ENCODE results near the gene ALX4. TPM values are rescaled to one million over a fixed set of nuclear protein-coding genes. Genes with fewer than 3 reads are reported as not detected.

Gene ALX4
- total and polyA plus RNA-seq, 9 of the 15 experiments (the other 6 are each of a cell fraction or from before 2014, with no cell fraction given), result 0.07 to 1.2 (median 0.33) TPM

- Histone ChIP-seq H3K9ac (ENCODE audit: insufficient read depth in 1 of 2, low read depth in 2 of 2, low read length in 2 of 2) (peak overlapping the region in 1 of 2 experiments; percentile 59; a peak in 1 of 4 replicates), H3K27me3 (ENCODE audit: control insufficient read depth in 2 of 2, insufficient read depth in 2 of 2, low read length in 2 of 2) (peaks cover 11 to 37% of the 10 kb centered on the region in 2 experiments; a peak in 4 of 5 replicates), H3K36me3 (ENCODE audit: control insufficient read depth, insufficient read depth, low read length) (no peaks in the 10 kb centered on the region), H2AFZ (ENCODE audit: low read depth, low read length) (peak overlapping the region; percentile 26; the same call in 1 of the 2 replicates), H3K9me1 (ENCODE audit: control insufficient read depth, insufficient read depth, low read length) (no peaks in the 10 kb centered on the region), H3K4me2 (ENCODE audit: insufficient read depth, low read length) (no peak overlapping the region; the same call in 1 of the 2 replicates), H3K4me1 (replicated peaks in 1 of 2; ENCODE audit: control insufficient read depth in 2 of 2, insufficient read depth in 2 of 2, low read length in 2 of 2) (peaks cover 23 to 30% of the 10 kb centered on the region in 2 experiments), H3K27ac (ENCODE audit: extremely low read depth, low read depth, low read length) (no peak overlapping the region), H3K79me2 (ENCODE audit: control insufficient read depth, insufficient read depth, low read length) (no peaks in the 10 kb centered on the region), H4K20me1 (replicated peaks; ENCODE audit: control insufficient read depth, insufficient read depth, low read length) (no peaks in the 10 kb centered on the region), H3K9me3 (replicated peaks; ENCODE audit: control insufficient read depth, insufficient read depth, low read depth, low read length) (no peaks in the 10 kb centered on the region), H3K4me3 (no peak overlapping the region)
- CTCF ChIA-PET (ENCODE audit: low intra/inter-chr PET ratio), result no interaction called here
- no TSS peak for BruUV-seq (replicated peaks)
- no peak for ATAC-seq
- in situ Hi-C loops (cut with MboI) (no loop called here), intact Hi-C loops (cut with micrococcal nuclease) (no loop called here)
- DNase-seq (ENCODE audit: extremely low read depth in 1 of 4, low spot score in 3 of 4), result no peak
- 14% methylated on average over 6 of the region's 6 CpGs for WGBS (ENCODE audit: insufficient coverage, low coverage, missing lambda C conversion rate)
- POLR2A ChIA-PET, result no interaction called here
- FAIRE-seq, result no peak
- no peak for TF ChIP-seq KDM1A (IDR thresholded peaks at IDR 0.05)
- peak; percentile 13; the same call in 1 of the 2 replicates for TF ChIP-seq ATF7 (IDR thresholded peaks at IDR 0.05)
- TF ChIP-seq ZNF3 (CRISPR knock-in tag; IDR thresholded peaks at IDR 0.05), result no peak
- TF ChIP-seq PRDM10 (IDR thresholded peaks at IDR 0.05; ENCODE audit: partially characterized antibody), result peak; percentile 71
- TF ChIP-seq ZNF316 (IDR thresholded peaks at IDR 0.05), result 0 out of 2 replicates have a peak, but pooled peaks have one; percentile 41
- peak; percentile 36; the same call in 1 of the 2 replicates for TF ChIP-seq TEAD4 (IDR thresholded peaks at IDR 0.05; ENCODE audit: low read length)
- no peak for TF ChIP-seq TEAD4 (CRISPR knock-in tag; IDR thresholded peaks at IDR 0.05; ENCODE audit: borderline replicate concordance)
- no peak for TF ChIP-seq SP2 (IDR thresholded peaks at IDR 0.05; ENCODE audit: extremely low read depth, low read depth, low read length, poor library complexity, severe bottlenecking)
- no peak for TF ChIP-seq NCOA6 (IDR thresholded peaks at IDR 0.05)
- 0 out of 2 replicates have a peak, but pooled peaks have one; percentile 24 for TF ChIP-seq MAFG (tag; conservative IDR thresholded peaks at IDR 0.05)
- TF ChIP-seq E2F4 (CRISPR knock-in tag; IDR thresholded peaks at IDR 0.05; ENCODE audit: low read depth), result no peak
- no peak for TF ChIP-seq ZNF174 (CRISPR knock-in tag; IDR thresholded peaks at IDR 0.05)
These were observed 12.3 kb upstream of the ALX4 start for GRCh38 chr11:44322243-44322642.
